ENCODE measurements around the gene POGK.

POGK gene

DNA sequence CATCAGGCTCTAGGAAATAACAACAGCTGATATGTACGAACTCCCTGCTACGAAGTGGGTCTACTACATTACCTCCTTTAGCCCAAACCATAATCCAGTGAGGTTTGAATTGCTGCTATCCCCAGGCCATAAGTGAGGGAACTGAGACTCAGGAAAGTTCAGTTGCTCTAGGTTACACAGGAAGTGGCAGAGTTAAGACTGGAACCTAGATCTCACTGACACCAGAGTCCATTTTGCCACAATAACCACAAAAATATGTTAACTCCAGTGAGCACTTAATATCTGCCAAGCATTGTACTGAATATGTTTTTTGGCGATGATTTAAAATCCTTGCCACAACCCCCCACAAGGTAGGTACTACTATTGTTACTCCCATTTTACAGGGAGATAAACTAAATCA lies 45.7 kb downstream of the POGK start:
- Mint-ChIP-seq H3K27ac (no peak overlapping the region), H3K36me3 (ENCODE audit: low read depth) (no peaks in the 10 kb centered on the region), H3K27me3 (ENCODE audit: low read depth) (peaks cover 40% of the 10 kb centered on the region), H3K4me3 (no peak overlapping the region), H3K4me1 (no peaks in the 10 kb centered on the region), H3K9me3 (no peaks in the 10 kb centered on the region)
- TF ChIP-seq, protein P1, sequence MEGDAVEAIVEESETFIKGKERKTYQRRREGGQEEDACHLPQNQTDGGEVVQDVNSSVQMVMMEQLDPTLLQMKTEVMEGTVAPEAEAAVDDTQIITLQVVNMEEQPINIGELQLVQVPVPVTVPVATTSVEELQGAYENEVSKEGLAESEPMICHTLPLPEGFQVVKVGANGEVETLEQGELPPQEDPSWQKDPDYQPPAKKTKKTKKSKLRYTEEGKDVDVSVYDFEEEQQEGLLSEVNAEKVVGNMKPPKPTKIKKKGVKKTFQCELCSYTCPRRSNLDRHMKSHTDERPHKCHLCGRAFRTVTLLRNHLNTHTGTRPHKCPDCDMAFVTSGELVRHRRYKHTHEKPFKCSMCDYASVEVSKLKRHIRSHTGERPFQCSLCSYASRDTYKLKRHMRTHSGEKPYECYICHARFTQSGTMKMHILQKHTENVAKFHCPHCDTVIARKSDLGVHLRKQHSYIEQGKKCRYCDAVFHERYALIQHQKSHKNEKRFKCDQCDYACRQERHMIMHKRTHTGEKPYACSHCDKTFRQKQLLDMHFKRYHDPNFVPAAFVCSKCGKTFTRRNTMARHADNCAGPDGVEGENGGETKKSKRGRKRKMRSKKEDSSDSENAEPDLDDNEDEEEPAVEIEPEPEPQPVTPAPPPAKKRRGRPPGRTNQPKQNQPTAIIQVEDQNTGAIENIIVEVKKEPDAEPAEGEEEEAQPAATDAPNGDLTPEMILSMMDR (IDR thresholded peaks at IDR 0.05; ENCODE audit: unreplicated experiment in 3 of 3), result no peak

GRCh38 chr1:166888373-166889111 lies 49.3 kb downstream of the POGK start:
- H3K4me3 Mint-ChIP-seq, result no peak overlapping the region
- no peaks in the 10 kb centered on the region for H3K4me1 Mint-ChIP-seq
- no peaks in the 10 kb centered on the region for H3K36me3 Mint-ChIP-seq (ENCODE audit: low read depth)
- TF ChIP-seq, protein P1 (IDR thresholded peaks at IDR 0.05; ENCODE audit: unreplicated experiment in 3 of 3), result no peak
- H3K27me3 Mint-ChIP-seq (ENCODE audit: low read depth), result peaks cover 33% of the 10 kb centered on the region
- no peaks in the 10 kb centered on the region for H3K9me3 Mint-ChIP-seq
- H3K27ac Mint-ChIP-seq, result no peak overlapping the region

- Mint-ChIP-seq H3K9me3 (no peaks in the 10 kb centered on the region), H3K4me3 (no peak overlapping the region), H3K27ac (no peak overlapping the region), H3K27me3 (ENCODE audit: low read depth) (peaks cover 20% of the 10 kb centered on the region), H3K36me3 (ENCODE audit: low read depth) (no peaks in the 10 kb centered on the region), H3K4me1 (no peaks in the 10 kb centered on the region)
- TF ChIP-seq, protein P1 (IDR thresholded peaks at IDR 0.05; ENCODE audit: unreplicated experiment in 3 of 3), result no peak
Observed at GRCh38 chr1:166889776-166890175, 50.5 kb downstream of the POGK start.

DNA sequence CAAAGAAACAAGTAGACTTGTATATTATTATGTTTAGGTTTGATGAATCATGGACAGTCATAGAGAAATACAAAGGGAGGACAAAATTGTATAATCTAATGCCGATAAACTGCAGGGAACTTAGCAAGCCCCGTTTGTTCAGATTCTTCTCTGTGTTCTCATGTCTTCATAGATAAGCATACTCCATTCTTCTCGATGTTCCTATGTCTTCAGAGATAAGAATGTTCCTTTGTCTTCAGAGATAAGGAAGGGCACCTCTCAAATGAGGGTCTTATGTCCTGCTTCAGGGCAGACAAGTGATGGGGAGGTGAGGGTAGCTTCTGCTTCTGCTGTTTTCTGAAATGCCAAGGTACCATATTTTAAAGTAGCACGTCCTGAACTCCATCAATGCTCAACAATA lies 56.5 kb downstream of the POGK start:
- Mint-ChIP-seq H3K27ac (no peak overlapping the region), H3K27me3 (ENCODE audit: low read depth) (no peaks in the 10 kb centered on the region), H3K4me3 (no peak overlapping the region), H3K4me1 (peaks cover 12% of the 10 kb centered on the region), H3K36me3 (ENCODE audit: low read depth) (no peaks in the 10 kb centered on the region), H3K9me3 (peaks cover 6% of the 10 kb centered on the region)
- TF ChIP-seq, protein P1 (IDR thresholded peaks at IDR 0.05; ENCODE audit: unreplicated experiment in 3 of 3), result no peak

DNA sequence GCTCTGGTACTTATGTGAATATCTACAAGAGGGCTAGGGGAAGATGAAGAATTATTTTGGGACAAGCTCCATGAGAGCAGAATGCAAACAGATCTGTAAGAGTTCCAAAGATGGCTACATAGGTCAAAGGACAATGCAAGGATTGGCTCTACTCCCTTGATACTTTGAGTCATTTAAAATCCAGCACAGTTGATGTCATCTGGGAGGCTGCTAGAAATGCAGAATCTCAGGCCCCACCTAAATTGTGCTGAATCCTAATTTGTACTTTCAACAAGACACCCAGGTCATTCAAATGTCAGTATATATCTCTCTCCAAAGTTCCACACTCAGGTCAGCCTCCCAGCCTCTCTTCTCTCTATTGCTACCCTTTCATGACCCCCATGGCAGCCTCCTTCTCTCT lies 60.5 kb downstream of the POGK start:
- Mint-ChIP-seq H3K36me3 (ENCODE audit: low read depth) (no peaks in the 10 kb centered on the region), H3K27me3 (ENCODE audit: low read depth) (no peaks in the 10 kb centered on the region), H3K4me3 (no peak overlapping the region), H3K9me3 (peaks cover 6% of the 10 kb centered on the region), H3K27ac (no peak overlapping the region), H3K4me1 (peaks cover 39% of the 10 kb centered on the region)
- TF ChIP-seq, protein P1 (IDR thresholded peaks at IDR 0.05; ENCODE audit: unreplicated experiment in 3 of 3), result no peak

DNA sequence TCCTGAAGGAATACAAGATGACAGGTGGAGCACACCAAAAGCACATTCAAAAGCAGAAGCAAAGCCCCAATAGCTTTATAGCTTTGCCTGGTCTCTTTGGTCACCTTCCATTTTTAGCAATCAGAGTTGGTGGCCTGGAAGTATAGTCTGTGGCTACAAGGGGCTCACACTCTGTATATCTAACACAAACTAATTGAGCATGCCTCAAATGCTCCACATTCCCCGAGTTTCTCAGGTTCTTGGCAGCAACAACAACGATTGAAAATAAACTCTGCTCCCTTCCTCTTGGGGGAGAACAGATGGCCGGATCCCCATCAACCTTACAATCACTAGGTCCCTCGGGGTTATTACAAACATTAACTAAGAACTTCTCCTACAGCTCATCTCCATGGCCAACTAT lies 61.7 kb downstream of the POGK start:
- Mint-ChIP-seq H3K9me3 (peaks cover 5% of the 10 kb centered on the region), H3K27ac (peak overlapping the region in 1 of 3 experiments; percentile 27), H3K4me3 (peak overlapping the region in 1 of 3 experiments; percentile 31), H3K27me3 (ENCODE audit: low read depth) (no peaks in the 10 kb centered on the region), H3K4me1 (peaks cover 51% of the 10 kb centered on the region), H3K36me3 (ENCODE audit: low read depth) (no peaks in the 10 kb centered on the region)
- TF ChIP-seq, protein P1 (IDR thresholded peaks at IDR 0.05; ENCODE audit: unreplicated experiment in 3 of 3), result no peak
